ENCODE results near the gene GRHL3. TPM values are rescaled to one million over a fixed set of nuclear protein-coding genes. Genes with fewer than 3 reads are reported as not detected.

Gene GRHL3
- total RNA-seq, 1 experiment from 2014 or later = 1.1 TPM

DNA sequence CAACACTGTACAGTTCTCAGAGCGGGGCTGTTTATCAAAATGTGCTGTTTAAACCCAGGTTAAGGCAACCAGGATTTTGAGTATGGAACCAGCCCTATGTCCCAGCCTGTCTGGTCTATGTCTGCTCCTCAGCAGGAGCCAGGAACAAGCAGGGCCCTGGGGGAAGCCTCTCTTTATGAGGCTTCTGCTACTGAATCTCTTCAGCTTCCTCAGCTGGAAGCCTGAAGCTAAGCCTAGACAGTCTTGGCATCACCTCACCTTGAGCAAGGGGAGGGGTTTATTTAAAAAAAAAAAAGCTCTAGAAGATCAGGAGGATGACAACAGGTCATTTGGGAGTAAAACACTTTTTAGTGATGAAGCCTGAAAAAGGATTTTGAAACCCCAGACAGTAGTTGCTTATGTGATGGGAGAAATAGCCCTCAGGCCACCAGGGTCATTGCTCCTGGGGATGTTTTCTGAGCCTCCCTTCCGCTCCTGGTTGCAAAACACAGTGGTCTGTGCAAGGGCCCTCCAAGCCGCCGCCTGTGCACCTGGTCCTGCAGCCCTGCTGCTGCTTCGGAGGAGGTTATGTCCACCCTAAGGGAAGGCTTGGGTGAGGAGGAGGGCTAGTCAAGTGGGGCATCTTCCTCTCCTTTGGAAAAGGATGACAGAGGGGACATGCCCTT is 21.8 kb upstream of the GRHL3 start:
- no peaks in the 10 kb centered on the region for H3K27me3 ChIP-seq (ENCODE audit: insufficient read depth, low read depth)
- H3K79me2 ChIP-seq (ENCODE audit: low read depth) = no peaks in the 10 kb centered on the region
- peak overlapping the region; percentile 56 for H3K27ac ChIP-seq
- H3F3A ChIP-seq (ENCODE audit: insufficient read depth, low read depth) = peaks cover 48% of the 10 kb centered on the region
- H3K9me2 ChIP-seq (ENCODE audit: insufficient read depth) = no peaks in the 10 kb centered on the region
- H3K4me1 ChIP-seq (replicated peaks; ENCODE audit: insufficient read depth) = peaks cover 59% of the 10 kb centered on the region
- no peak overlapping the region for H3K4me3 ChIP-seq
- intact Hi-C loops (cut with micrococcal nuclease; ENCODE audit: unreplicated experiment) = no loop called here
- H2AFZ ChIP-seq = 0 out of 2 replicates have a peak overlapping the region, but pooled peaks have one; percentile 43
- no peaks in the 10 kb centered on the region for H3K36me3 ChIP-seq (ENCODE audit: low read depth)
- no peaks in the 10 kb centered on the region for H4K20me1 ChIP-seq (ENCODE audit: insufficient read depth)
- no TSS peak for BruUV-seq (replicated peaks)
- DNase-seq = no peak
- POLR2A ChIA-PET (ENCODE audit: unreplicated experiment) = no interaction called here
- peak overlapping the region; percentile 38 for H3K4me2 ChIP-seq
- no peak for TF ChIP-seq EZH2 (IDR thresholded peaks at IDR 0.05; ENCODE audit: low read depth)
- TF ChIP-seq, protein P1, sequence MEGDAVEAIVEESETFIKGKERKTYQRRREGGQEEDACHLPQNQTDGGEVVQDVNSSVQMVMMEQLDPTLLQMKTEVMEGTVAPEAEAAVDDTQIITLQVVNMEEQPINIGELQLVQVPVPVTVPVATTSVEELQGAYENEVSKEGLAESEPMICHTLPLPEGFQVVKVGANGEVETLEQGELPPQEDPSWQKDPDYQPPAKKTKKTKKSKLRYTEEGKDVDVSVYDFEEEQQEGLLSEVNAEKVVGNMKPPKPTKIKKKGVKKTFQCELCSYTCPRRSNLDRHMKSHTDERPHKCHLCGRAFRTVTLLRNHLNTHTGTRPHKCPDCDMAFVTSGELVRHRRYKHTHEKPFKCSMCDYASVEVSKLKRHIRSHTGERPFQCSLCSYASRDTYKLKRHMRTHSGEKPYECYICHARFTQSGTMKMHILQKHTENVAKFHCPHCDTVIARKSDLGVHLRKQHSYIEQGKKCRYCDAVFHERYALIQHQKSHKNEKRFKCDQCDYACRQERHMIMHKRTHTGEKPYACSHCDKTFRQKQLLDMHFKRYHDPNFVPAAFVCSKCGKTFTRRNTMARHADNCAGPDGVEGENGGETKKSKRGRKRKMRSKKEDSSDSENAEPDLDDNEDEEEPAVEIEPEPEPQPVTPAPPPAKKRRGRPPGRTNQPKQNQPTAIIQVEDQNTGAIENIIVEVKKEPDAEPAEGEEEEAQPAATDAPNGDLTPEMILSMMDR (conservative IDR thresholded peaks at IDR 0.05) = no peak
- H3K9me3 ChIP-seq (ENCODE audit: insufficient read depth, low read depth) = no peaks in the 10 kb centered on the region
- CTCF ChIA-PET = no interaction called here

DNA sequence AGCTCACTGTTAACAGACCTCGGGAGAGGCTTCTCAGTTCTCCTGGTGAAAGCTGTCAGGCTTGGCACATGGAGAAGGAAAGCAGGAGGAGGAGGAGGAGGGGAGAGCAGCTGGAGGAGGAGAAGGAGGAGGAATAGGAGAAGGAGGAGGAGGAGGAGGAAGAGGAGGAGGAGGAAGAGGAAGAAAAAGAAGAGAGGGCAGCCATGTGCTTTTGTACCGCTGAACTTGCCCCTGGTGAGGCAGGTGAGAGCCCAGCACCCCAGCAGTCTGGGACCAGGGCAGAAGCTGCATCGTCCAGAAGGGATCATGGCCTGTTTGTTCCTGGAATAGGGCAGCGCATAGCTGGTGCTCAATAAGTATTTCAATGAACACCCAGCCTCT is 21.3 kb upstream of the GRHL3 start:
- DNase-seq = no peak
- ChIA-PET CTCF (no interaction called here), POLR2A (ENCODE audit: unreplicated experiment) (no interaction called here)
- no peaks in the 10 kb centered on the region for H3K27me3 ChIP-seq (ENCODE audit: insufficient read depth, low read depth)
- H3K4me3 ChIP-seq = no peak overlapping the region
- H3K36me3 ChIP-seq (ENCODE audit: low read depth) = no peaks in the 10 kb centered on the region
- H3K9me2 ChIP-seq (ENCODE audit: insufficient read depth) = no peaks in the 10 kb centered on the region
- no peaks in the 10 kb centered on the region for H3K79me2 ChIP-seq (ENCODE audit: low read depth)
- intact Hi-C loops (cut with micrococcal nuclease; ENCODE audit: unreplicated experiment) = no loop called here
- H3F3A ChIP-seq (ENCODE audit: insufficient read depth, low read depth) = peaks cover 47% of the 10 kb centered on the region
- no peaks in the 10 kb centered on the region for H4K20me1 ChIP-seq (ENCODE audit: insufficient read depth)
- no peak overlapping the region for H2AFZ ChIP-seq
- H3K9me3 ChIP-seq (ENCODE audit: insufficient read depth, low read depth) = no peaks in the 10 kb centered on the region
- peak overlapping the region; percentile 38; the same call in 1 of the 2 replicates for H3K4me2 ChIP-seq
- peaks cover 57% of the 10 kb centered on the region for H3K4me1 ChIP-seq (replicated peaks; ENCODE audit: insufficient read depth)
- H3K27ac ChIP-seq = no peak overlapping the region
- BruUV-seq (replicated peaks) = no TSS peak
- TF ChIP-seq, protein P1 (conservative IDR thresholded peaks at IDR 0.05) = no peak
- no peak for TF ChIP-seq EZH2 (IDR thresholded peaks at IDR 0.05; ENCODE audit: low read depth)

DNA sequence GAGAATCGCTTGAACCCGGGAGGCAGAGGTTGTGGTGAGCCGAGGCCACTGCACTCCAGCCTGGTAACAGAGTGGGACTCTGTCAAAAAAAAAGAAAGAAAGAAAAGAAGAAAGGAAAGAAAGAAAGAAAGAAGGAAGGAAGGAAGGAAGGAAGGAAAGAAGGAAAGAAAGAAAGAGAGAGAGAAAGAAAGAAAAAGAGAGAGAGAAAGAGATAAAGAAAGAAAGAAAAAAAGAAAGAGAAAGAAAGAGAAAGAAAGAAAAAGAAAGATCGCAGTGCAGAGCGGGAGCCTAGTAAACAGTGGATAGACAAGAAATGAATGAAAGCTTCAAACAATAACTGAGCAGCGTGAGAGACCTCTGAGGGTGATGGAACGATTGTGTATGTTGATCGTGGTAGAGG is 20.6 kb upstream of the GRHL3 start:
- Histone ChIP-seq H3K27me3 (ENCODE audit: insufficient read depth, low read depth) (no peaks in the 10 kb centered on the region), H2AFZ (no peak overlapping the region), H3K36me3 (ENCODE audit: low read depth) (no peaks in the 10 kb centered on the region), H3K4me2 (no peak overlapping the region), H3K9me3 (ENCODE audit: insufficient read depth, low read depth) (no peaks in the 10 kb centered on the region), H3K4me3 (no peak overlapping the region), H3K4me1 (replicated peaks; ENCODE audit: insufficient read depth) (peaks cover 49% of the 10 kb centered on the region), H3K27ac (no peak overlapping the region), H4K20me1 (ENCODE audit: insufficient read depth) (no peaks in the 10 kb centered on the region), H3F3A (ENCODE audit: insufficient read depth, low read depth) (peaks cover 40% of the 10 kb centered on the region), H3K9me2 (ENCODE audit: insufficient read depth) (no peaks in the 10 kb centered on the region), H3K79me2 (ENCODE audit: low read depth) (no peaks in the 10 kb centered on the region)
- no TSS peak for BruUV-seq (replicated peaks)
- DNase-seq = no peak
- TF ChIP-seq, protein P1 (conservative IDR thresholded peaks at IDR 0.05) = no peak
- no peak for TF ChIP-seq EZH2 (IDR thresholded peaks at IDR 0.05; ENCODE audit: low read depth)
- CTCF ChIA-PET = no interaction called here
- POLR2A ChIA-PET (ENCODE audit: unreplicated experiment) = no interaction called here
- intact Hi-C loops (cut with micrococcal nuclease; ENCODE audit: unreplicated experiment) = no loop called here

Data from PC-9 (cell line).